ENCODE data around the gene PTPRD.

The PTPRD gene

GRCh38 chr9:8732367-8733075 lies 1880.3 kb downstream of the PTPRD start:
- TF ChIP-seq, protein P1, sequence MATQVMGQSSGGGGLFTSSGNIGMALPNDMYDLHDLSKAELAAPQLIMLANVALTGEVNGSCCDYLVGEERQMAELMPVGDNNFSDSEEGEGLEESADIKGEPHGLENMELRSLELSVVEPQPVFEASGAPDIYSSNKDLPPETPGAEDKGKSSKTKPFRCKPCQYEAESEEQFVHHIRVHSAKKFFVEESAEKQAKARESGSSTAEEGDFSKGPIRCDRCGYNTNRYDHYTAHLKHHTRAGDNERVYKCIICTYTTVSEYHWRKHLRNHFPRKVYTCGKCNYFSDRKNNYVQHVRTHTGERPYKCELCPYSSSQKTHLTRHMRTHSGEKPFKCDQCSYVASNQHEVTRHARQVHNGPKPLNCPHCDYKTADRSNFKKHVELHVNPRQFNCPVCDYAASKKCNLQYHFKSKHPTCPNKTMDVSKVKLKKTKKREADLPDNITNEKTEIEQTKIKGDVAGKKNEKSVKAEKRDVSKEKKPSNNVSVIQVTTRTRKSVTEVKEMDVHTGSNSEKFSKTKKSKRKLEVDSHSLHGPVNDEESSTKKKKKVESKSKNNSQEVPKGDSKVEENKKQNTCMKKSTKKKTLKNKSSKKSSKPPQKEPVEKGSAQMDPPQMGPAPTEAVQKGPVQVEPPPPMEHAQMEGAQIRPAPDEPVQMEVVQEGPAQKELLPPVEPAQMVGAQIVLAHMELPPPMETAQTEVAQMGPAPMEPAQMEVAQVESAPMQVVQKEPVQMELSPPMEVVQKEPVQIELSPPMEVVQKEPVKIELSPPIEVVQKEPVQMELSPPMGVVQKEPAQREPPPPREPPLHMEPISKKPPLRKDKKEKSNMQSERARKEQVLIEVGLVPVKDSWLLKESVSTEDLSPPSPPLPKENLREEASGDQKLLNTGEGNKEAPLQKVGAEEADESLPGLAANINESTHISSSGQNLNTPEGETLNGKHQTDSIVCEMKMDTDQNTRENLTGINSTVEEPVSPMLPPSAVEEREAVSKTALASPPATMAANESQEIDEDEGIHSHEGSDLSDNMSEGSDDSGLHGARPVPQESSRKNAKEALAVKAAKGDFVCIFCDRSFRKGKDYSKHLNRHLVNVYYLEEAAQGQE (IDR thresholded peaks at IDR 0.05; ENCODE audit: insufficient read depth in 1 of 2, low read depth in 2 of 2, low read length in 2 of 2) = no peak
- no peak for TF ChIP-seq FOXP2 (optimal IDR thresholded peaks at IDR 0.05; ENCODE audit: borderline replicate concordance, extremely low read depth, extremely low read length, insufficient read depth)
- no peak for TF ChIP-seq TAF1 (IDR thresholded peaks at IDR 0.05; ENCODE audit: borderline replicate concordance, insufficient read depth, low read length)
- TF ChIP-seq SIN3A (IDR thresholded peaks at IDR 0.05; ENCODE audit: borderline replicate concordance, insufficient read depth, low read length) = no peak
- no peak for TF ChIP-seq POLR2AphosphoS5 (IDR thresholded peaks at IDR 0.05; ENCODE audit: low read depth, low read length)

- no peak for TF ChIP-seq POLR2AphosphoS5 (IDR thresholded peaks at IDR 0.05; ENCODE audit: low read depth, low read length)
- no peak for TF ChIP-seq FOXP2 (optimal IDR thresholded peaks at IDR 0.05; ENCODE audit: borderline replicate concordance, extremely low read depth, extremely low read length, insufficient read depth)
- TF ChIP-seq SIN3A (IDR thresholded peaks at IDR 0.05; ENCODE audit: borderline replicate concordance, insufficient read depth, low read length) = no peak
- TF ChIP-seq, protein P1 (IDR thresholded peaks at IDR 0.05; ENCODE audit: insufficient read depth in 1 of 2, low read depth in 2 of 2, low read length in 2 of 2) = no peak
- TF ChIP-seq TAF1 (IDR thresholded peaks at IDR 0.05; ENCODE audit: borderline replicate concordance, insufficient read depth, low read length) = no peak
These were observed 1882.2 kb downstream of the PTPRD start for GRCh38 chr9:8730618-8731017.

GRCh38 chr9:8728910-8729309 lies 1883.9 kb downstream of the PTPRD start:
- TF ChIP-seq, protein P1 (IDR thresholded peaks at IDR 0.05; ENCODE audit: insufficient read depth in 1 of 2, low read depth in 2 of 2, low read length in 2 of 2) = no peak
- TF ChIP-seq POLR2AphosphoS5 (IDR thresholded peaks at IDR 0.05; ENCODE audit: low read depth, low read length) = no peak

- TF ChIP-seq, protein P1 (IDR thresholded peaks at IDR 0.05; ENCODE audit: insufficient read depth in 1 of 2, low read depth in 2 of 2, low read length in 2 of 2) = no peak
- TF ChIP-seq POLR2AphosphoS5 (IDR thresholded peaks at IDR 0.05; ENCODE audit: low read depth, low read length) (no peak), SIN3A (IDR thresholded peaks at IDR 0.05; ENCODE audit: borderline replicate concordance, insufficient read depth, low read length) (no peak), TAF1 (IDR thresholded peaks at IDR 0.05; ENCODE audit: borderline replicate concordance, insufficient read depth, low read length) (no peak), FOXP2 (optimal IDR thresholded peaks at IDR 0.05; ENCODE audit: borderline replicate concordance, extremely low read depth, extremely low read length, insufficient read depth) (no peak)
These were observed 1885.6 kb downstream of the PTPRD start for GRCh38 chr9:8727191-8727590.

- TF ChIP-seq SIN3A (IDR thresholded peaks at IDR 0.05; ENCODE audit: borderline replicate concordance, insufficient read depth, low read length) = no peak
- TF ChIP-seq FOXP2 (optimal IDR thresholded peaks at IDR 0.05; ENCODE audit: borderline replicate concordance, extremely low read depth, extremely low read length, insufficient read depth) = no peak
- no peak for TF ChIP-seq TAF1 (IDR thresholded peaks at IDR 0.05; ENCODE audit: borderline replicate concordance, insufficient read depth, low read length)
- TF ChIP-seq, protein P1 (IDR thresholded peaks at IDR 0.05; ENCODE audit: insufficient read depth in 1 of 2, low read depth in 2 of 2, low read length in 2 of 2) = no peak
- no peak for TF ChIP-seq POLR2AphosphoS5 (IDR thresholded peaks at IDR 0.05; ENCODE audit: low read depth, low read length)
These were observed 1886.1 kb downstream of the PTPRD start for GRCh38 chr9:8726692-8727091.

All from PFSK-1 (cell line).